Measurements from ENCODE around the gene EIPR1. TPM values are rescaled to one million over a fixed set of nuclear protein-coding genes. Genes with fewer than 3 reads are reported as not detected.
"Not testable (repeated sequence)": the region's sequence is repeated elsewhere in the genome, so short reads cannot be mapped to it uniquely, and the experiment has no call there.

Gene EIPR1
- total RNA-seq, 1 donor from 2014 or later: 23.2 TPM

GRCh38 chr2:3288470-3289170, 89.0 kb downstream of the EIPR1 start:
- no peak for DNase-seq (ENCODE audit: low spot score)

- no peak for DNase-seq (ENCODE audit: low spot score)
Observed at GRCh38 chr2:3287896-3288295, 89.7 kb downstream of the EIPR1 start.

- DNase-seq (ENCODE audit: low spot score): not testable (repeated sequence)
Observed at GRCh38 chr2:3286646-3287036, 91.0 kb downstream of the EIPR1 start.

- DNase-seq (ENCODE audit: low spot score): no peak
Observed at GRCh38 chr2:3285901-3286645, 91.5 kb downstream of the EIPR1 start.

- no peak for DNase-seq (ENCODE audit: low spot score)
Observed at GRCh38 chr2:3284657-3285630, 92.7 kb downstream of the EIPR1 start.

GRCh38 chr2:3283876-3284656, 93.6 kb downstream of the EIPR1 start:
- DNase-seq (ENCODE audit: low spot score): not testable (repeated sequence)

- DNase-seq (ENCODE audit: low spot score): no peak
Observed at GRCh38 chr2:3283206-3283605, 94.4 kb downstream of the EIPR1 start.

- DNase-seq (ENCODE audit: low spot score): no peak
Observed at GRCh38 chr2:3282056-3282998, 95.3 kb downstream of the EIPR1 start.

GRCh38 chr2:3280683-3281520, 96.7 kb downstream of the EIPR1 start:
- DNase-seq (ENCODE audit: low spot score): no peak

- DNase-seq (ENCODE audit: low spot score): no peak
Observed at GRCh38 chr2:3280197-3280596, 97.4 kb downstream of the EIPR1 start.

GRCh38 chr2:3279236-3279960, 98.2 kb downstream of the EIPR1 start:
- no peak for DNase-seq (ENCODE audit: low spot score)

GRCh38 chr2:3278521-3279218, 98.9 kb downstream of the EIPR1 start:
- no peak for DNase-seq (ENCODE audit: low spot score)

GRCh38 chr2:3277748-3278520, 99.7 kb downstream of the EIPR1 start:
- no peak for DNase-seq (ENCODE audit: low spot score)

GRCh38 chr2:3277050-3277747, 100.4 kb downstream of the EIPR1 start:
- DNase-seq (ENCODE audit: low spot score): no peak

- no peak for DNase-seq (ENCODE audit: low spot score)
Observed at GRCh38 chr2:3272761-3273160, 104.9 kb downstream of the EIPR1 start.

- no peak for DNase-seq (ENCODE audit: low spot score)
Observed at GRCh38 chr2:3270095-3270478, 107.5 kb downstream of the EIPR1 start.
